ENCODE data around the gene PPP2CA.

DNA sequence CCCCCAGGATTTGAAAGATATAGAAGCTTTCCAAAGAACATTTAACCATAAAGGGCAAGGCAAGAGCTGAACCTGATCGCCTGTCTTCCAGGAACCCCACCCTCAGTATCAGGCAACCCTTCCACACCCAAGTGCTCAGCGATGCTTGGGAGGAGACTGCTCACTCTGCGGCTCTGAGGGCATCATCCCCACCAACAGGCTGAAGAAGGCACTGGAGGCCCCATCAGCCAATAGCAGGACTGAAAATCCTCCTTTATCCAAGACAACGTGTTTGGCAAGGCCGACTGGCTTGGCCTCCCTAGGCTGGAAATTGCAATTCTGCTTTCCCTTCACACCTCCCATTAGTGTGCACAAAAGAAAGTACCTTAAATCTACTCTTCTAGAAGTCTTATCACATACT is 1.4 kb upstream of the PPP2CA start:
- TF ChIP-seq SIX5 (IDR thresholded peaks at IDR 0.05; ENCODE audit: low read depth, low read length, severe bottlenecking): no peak
- TF ChIP-seq FOS (IDR thresholded peaks at IDR 0.05; ENCODE audit: borderline replicate concordance, extremely low read depth, insufficient read length): no peak
- TF ChIP-seq, protein P1, sequence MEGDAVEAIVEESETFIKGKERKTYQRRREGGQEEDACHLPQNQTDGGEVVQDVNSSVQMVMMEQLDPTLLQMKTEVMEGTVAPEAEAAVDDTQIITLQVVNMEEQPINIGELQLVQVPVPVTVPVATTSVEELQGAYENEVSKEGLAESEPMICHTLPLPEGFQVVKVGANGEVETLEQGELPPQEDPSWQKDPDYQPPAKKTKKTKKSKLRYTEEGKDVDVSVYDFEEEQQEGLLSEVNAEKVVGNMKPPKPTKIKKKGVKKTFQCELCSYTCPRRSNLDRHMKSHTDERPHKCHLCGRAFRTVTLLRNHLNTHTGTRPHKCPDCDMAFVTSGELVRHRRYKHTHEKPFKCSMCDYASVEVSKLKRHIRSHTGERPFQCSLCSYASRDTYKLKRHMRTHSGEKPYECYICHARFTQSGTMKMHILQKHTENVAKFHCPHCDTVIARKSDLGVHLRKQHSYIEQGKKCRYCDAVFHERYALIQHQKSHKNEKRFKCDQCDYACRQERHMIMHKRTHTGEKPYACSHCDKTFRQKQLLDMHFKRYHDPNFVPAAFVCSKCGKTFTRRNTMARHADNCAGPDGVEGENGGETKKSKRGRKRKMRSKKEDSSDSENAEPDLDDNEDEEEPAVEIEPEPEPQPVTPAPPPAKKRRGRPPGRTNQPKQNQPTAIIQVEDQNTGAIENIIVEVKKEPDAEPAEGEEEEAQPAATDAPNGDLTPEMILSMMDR (IDR thresholded peaks at IDR 0.05 in 2 of 3, conservative IDR thresholded peaks at IDR 0.05 in 1 of 3; ENCODE audit: control insufficient read depth in 2 of 3, extremely low read depth in 1 of 3, insufficient read depth in 1 of 3, low read depth in 3 of 3, low read length in 3 of 3): no peak
- TF ChIP-seq YY1 (IDR thresholded peaks at IDR 0.05; ENCODE audit: low read depth, low read length): no peak
- TF ChIP-seq, protein P2, sequence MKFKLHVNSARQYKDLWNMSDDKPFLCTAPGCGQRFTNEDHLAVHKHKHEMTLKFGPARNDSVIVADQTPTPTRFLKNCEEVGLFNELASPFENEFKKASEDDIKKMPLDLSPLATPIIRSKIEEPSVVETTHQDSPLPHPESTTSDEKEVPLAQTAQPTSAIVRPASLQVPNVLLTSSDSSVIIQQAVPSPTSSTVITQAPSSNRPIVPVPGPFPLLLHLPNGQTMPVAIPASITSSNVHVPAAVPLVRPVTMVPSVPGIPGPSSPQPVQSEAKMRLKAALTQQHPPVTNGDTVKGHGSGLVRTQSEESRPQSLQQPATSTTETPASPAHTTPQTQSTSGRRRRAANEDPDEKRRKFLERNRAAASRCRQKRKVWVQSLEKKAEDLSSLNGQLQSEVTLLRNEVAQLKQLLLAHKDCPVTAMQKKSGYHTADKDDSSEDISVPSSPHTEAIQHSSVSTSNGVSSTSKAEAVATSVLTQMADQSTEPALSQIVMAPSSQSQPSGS (IDR thresholded peaks at IDR 0.05; ENCODE audit: low read length): no peak
- TF ChIP-seq DPF2 (IDR thresholded peaks at IDR 0.05): no peak
- no peak for TF ChIP-seq EP300 (IDR thresholded peaks at IDR 0.05; ENCODE audit: borderline replicate concordance in 1 of 2, control insufficient read depth in 1 of 2, low read depth in 2 of 2, low read length in 2 of 2)
- no peak for TF ChIP-seq RFX5 (IDR thresholded peaks at IDR 0.05; ENCODE audit: low read depth, low read length)
- no peak for TF ChIP-seq SRF (IDR thresholded peaks at IDR 0.05; ENCODE audit: low read depth in 2 of 2, low read length in 2 of 2)
- no peak for TF ChIP-seq GABPA (IDR thresholded peaks at IDR 0.05; ENCODE audit: low read depth)
- no peak for TF ChIP-seq CHD4 (IDR thresholded peaks at IDR 0.05)
- TF ChIP-seq, protein P3, sequence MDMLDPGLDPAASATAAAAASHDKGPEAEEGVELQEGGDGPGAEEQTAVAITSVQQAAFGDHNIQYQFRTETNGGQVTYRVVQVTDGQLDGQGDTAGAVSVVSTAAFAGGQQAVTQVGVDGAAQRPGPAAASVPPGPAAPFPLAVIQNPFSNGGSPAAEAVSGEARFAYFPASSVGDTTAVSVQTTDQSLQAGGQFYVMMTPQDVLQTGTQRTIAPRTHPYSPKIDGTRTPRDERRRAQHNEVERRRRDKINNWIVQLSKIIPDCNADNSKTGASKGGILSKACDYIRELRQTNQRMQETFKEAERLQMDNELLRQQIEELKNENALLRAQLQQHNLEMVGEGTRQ (IDR thresholded peaks at IDR 0.05; ENCODE audit: borderline replicate concordance, low read depth, low read length): no peak
- TF ChIP-seq SIN3A (IDR thresholded peaks at IDR 0.05; ENCODE audit: low read depth, low read length): no peak
- TF ChIP-seq SMC3 (IDR thresholded peaks at IDR 0.05; ENCODE audit: borderline replicate concordance, low read length): no peak

All from GM12878 (cell line).